Measurements from ENCODE around the gene DNAH2. TPM values are rescaled to one million over a fixed set of nuclear protein-coding genes. Genes with fewer than 3 reads are reported as not detected.
"Not testable (repeated sequence)": the region's sequence is repeated elsewhere in the genome, so short reads cannot be mapped to it uniquely, and the experiment has no call there.

Gene DNAH2
- total and polyA plus RNA-seq, 2 experiments from 2014 or later = 0.77 to 2.1 TPM

DNA sequence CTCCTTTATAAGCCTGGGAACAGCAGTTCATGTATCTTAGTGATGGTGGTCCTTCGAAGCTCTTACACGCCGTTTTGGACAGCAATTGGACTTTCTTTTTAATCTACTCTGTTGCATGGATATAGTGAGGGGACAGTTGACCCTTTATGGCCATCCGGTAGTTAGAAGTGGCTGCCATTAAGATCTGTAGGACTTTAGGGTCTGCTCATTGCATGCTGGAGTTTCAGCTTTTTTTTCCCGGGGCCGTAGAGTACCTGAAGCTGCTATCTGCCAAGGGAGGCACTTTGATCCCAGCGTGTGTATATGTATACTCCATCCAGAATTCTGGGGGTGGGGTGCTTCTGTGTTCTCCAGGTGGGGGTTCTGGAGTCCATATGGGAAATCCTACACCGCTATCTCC is 141.5 kb downstream of the DNAH2 start:
- Histone ChIP-seq H4K20me1 (ENCODE audit: insufficient read depth, poor library complexity, severe bottlenecking) (peaks cover 2% of the 10 kb centered on the region), H2AFZ (no peak overlapping the region), H3K4me2 (peak overlapping the region; percentile 93), H3K9me2 (replicated peaks; ENCODE audit: insufficient read depth) (no peaks in the 10 kb centered on the region), H3K4me3 (no peak overlapping the region), H3K4me1 (ENCODE audit: insufficient read depth) (peaks cover 39% of the 10 kb centered on the region), H3K27me3 (no peaks in the 10 kb centered on the region), H3K27ac (no peak overlapping the region), H3K9me3 (ENCODE audit: low read depth) (no peaks in the 10 kb centered on the region), H3K79me2 (peaks cover 35% of the 10 kb centered on the region), H3K36me3 (replicated peaks; ENCODE audit: insufficient read depth, low read depth) (no peaks in the 10 kb centered on the region)
- 90% methylated on average over 8 of the region's 8 CpGs for WGBS (ENCODE audit: low lambda C conversion rate, missing lambda C conversion rate)
- TF ChIP-seq EZH2phosphoT487 (IDR thresholded peaks at IDR 0.05; ENCODE audit: low read depth, severe bottlenecking, unreplicated experiment) (no peak), CTCF (IDR thresholded peaks at IDR 0.05; ENCODE audit: poor library complexity) (no peak), EZH2 (IDR thresholded peaks at IDR 0.05; ENCODE audit: borderline replicate concordance) (no peak)
- DNase-seq (ENCODE audit: low spot score) = no peak

DNA sequence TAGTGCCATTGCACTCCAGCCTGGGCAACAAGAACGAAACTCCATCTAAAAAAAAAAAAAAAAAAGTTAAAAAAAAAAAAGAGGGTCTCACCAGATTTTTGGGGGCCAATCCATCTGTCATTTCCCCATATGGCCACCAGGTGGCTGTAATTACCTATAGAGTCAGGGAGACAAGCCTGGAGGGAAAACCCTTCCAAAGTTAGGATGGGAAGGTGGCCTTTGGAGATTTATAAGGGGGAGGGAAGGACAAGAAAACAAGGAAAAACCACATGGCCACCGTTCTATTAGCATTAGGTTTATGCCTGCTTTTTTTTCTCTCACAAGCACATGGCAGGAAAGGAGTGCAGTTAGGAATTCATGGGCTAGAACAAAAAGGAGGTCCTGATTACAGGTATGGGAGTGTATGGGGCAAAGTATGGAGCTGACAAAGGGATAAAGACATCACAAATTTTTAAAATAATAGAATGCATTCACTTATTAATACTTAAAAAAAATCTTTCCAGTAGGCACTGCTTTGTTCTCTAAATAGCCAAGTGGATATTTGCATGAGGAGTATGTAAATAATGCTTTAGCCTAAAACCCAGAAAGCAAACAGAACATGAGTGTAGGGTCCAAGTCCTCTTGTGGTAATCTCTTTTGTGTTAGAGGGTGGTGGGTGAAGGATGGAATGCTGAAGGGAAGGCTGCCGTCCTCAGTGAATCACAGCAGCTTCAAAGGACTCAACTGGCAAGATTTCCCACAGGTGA is 145.3 kb downstream of the DNAH2 start:
- H3K9me3 ChIP-seq (ENCODE audit: low read depth) = no peaks in the 10 kb centered on the region
- H2AFZ ChIP-seq = no peak overlapping the region
- peak; percentile 75 for DNase-seq (ENCODE audit: low spot score)
- no peaks in the 10 kb centered on the region for H3K27me3 ChIP-seq
- peak; percentile 71 for TF ChIP-seq CTCF (IDR thresholded peaks at IDR 0.05; ENCODE audit: poor library complexity)
- no peak for TF ChIP-seq EZH2 (IDR thresholded peaks at IDR 0.05; ENCODE audit: borderline replicate concordance)
- peak overlapping the region; percentile 49 for H3K27ac ChIP-seq
- H4K20me1 ChIP-seq (ENCODE audit: insufficient read depth, poor library complexity, severe bottlenecking) = no peaks in the 10 kb centered on the region
- H3K4me2 ChIP-seq = peak overlapping the region; percentile 49
- no peaks in the 10 kb centered on the region for H3K36me3 ChIP-seq (replicated peaks; ENCODE audit: insufficient read depth, low read depth)
- H3K9me2 ChIP-seq (replicated peaks; ENCODE audit: insufficient read depth) = no peaks in the 10 kb centered on the region
- H3K4me1 ChIP-seq (ENCODE audit: insufficient read depth) = peaks cover 15% of the 10 kb centered on the region
- no peak overlapping the region for H3K4me3 ChIP-seq
- peaks cover 47% of the 10 kb centered on the region for H3K79me2 ChIP-seq
- 26% methylated on average over 3 of the region's 3 CpGs for WGBS (ENCODE audit: low lambda C conversion rate, missing lambda C conversion rate)

DNA sequence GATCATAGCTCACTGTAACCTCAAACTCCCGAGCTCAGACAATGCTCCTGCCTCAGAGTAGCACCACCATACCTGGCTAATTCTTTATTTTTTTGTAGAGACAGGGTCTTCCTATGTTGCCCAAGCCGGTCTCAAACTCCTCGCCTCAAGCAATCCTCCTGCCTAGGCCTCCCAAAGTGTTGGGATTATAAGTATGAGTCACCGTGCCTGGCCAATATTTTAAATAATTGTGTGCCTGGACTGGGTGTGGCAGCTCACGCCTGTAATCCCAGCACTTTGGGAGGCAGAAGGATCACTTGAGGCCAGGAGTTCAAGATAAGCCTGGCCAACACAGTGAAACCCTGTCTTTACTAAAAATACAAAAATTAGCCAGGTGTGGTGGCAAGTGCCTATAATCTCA is 146.8 kb downstream of the DNAH2 start:
- H3K79me2 ChIP-seq = peaks cover 43% of the 10 kb centered on the region
- not testable (repeated sequence) for H4K20me1 ChIP-seq (ENCODE audit: insufficient read depth, poor library complexity, severe bottlenecking); H3K9me2 ChIP-seq (replicated peaks; ENCODE audit: insufficient read depth); H3K4me3 ChIP-seq; DNase-seq (ENCODE audit: low spot score); H3K27me3 ChIP-seq; H3K9me3 ChIP-seq (ENCODE audit: low read depth); H2AFZ ChIP-seq; H3K4me1 ChIP-seq (ENCODE audit: insufficient read depth); H3K36me3 ChIP-seq (replicated peaks; ENCODE audit: insufficient read depth, low read depth); H3K4me2 ChIP-seq
- 65% methylated on average over 5 of the region's 5 CpGs for WGBS (ENCODE audit: low lambda C conversion rate, missing lambda C conversion rate)
- peak overlapping the region; percentile 49 for H3K27ac ChIP-seq

GRCh38 chr17:7864995-7865650 is 147.6 kb downstream of the DNAH2 start:
- WGBS (ENCODE audit: low lambda C conversion rate, missing lambda C conversion rate) = 95% methylated on average over 5 of the region's 5 CpGs
- no peak for DNase-seq (ENCODE audit: low spot score)
- no peaks in the 10 kb centered on the region for H3K27me3 ChIP-seq

More at GRCh38 chr17:7864995-7865650, 147.6 kb downstream of the DNAH2 start:
- no peaks in the 10 kb centered on the region for H3K36me3 ChIP-seq (replicated peaks; ENCODE audit: insufficient read depth, low read depth)
- H3K79me2 ChIP-seq = peaks cover 42% of the 10 kb centered on the region
- H2AFZ ChIP-seq = no peak overlapping the region
- H3K4me2 ChIP-seq = no peak overlapping the region
- TF ChIP-seq EZH2 (IDR thresholded peaks at IDR 0.05; ENCODE audit: borderline replicate concordance) (no peak), EZH2phosphoT487 (IDR thresholded peaks at IDR 0.05; ENCODE audit: low read depth, severe bottlenecking, unreplicated experiment) (no peak), CTCF (IDR thresholded peaks at IDR 0.05; ENCODE audit: poor library complexity) (no peak)
- H3K9me3 ChIP-seq (ENCODE audit: low read depth) = no peaks in the 10 kb centered on the region
- H3K4me1 ChIP-seq (ENCODE audit: insufficient read depth) = peaks cover 5% of the 10 kb centered on the region
- no peaks in the 10 kb centered on the region for H4K20me1 ChIP-seq (ENCODE audit: insufficient read depth, poor library complexity, severe bottlenecking)
- H3K4me3 ChIP-seq = no peak overlapping the region
- no peaks in the 10 kb centered on the region for H3K9me2 ChIP-seq (replicated peaks; ENCODE audit: insufficient read depth)
- H3K27ac ChIP-seq = no peak overlapping the region

Data from hepatocyte (in vitro differentiated cells).